GM12891 (cell line): ENCODE data around the gene TRPM8.

Experiments used
- PAX5 ChIP-seq: IDR thresholded peaks from 2 replicates; pipeline ENCODE4 v1.6.1; 2011; ENCODE audit warnings: low read length, moderate library complexity, mild to moderate bottlenecking; ENCODE audit not compliant: insufficient read depth, severe bottlenecking
- POLR2A ChIP-seq: IDR thresholded peaks from 2 replicates; pipeline ENCODE4 v1.6.1; 2011; ENCODE audit warnings: low read depth, low read length, control low read depth
- POLR2AphosphoS5 ChIP-seq: IDR thresholded peaks from 2 replicates; pipeline ENCODE4 v1.6.1; 2011; ENCODE audit warnings: low read depth, low read length, control low read depth
- POU2F2 ChIP-seq: IDR thresholded peaks from 2 replicates; pipeline ENCODE4 v1.6.1; 2011; ENCODE audit warnings: low read depth, mild to moderate bottlenecking, control low read depth, low read length, moderate library complexity
- SPI1 ChIP-seq: IDR thresholded peaks from 2 replicates; pipeline ENCODE4 v1.6.1; 2011; ENCODE audit warnings: low read depth, low read length, control low read depth
- TAF1 ChIP-seq: IDR thresholded peaks from 2 replicates; pipeline ENCODE4 v1.6.1; 2011; ENCODE audit warnings: low read depth, low read length, control low read depth

- TF ChIP-seq POLR2A (no peak), TAF1 (no peak), POLR2AphosphoS5 (no peak), SPI1 (no peak), POU2F2 (no peak), PAX5 (no peak)
Observed at GRCh38 chr2:233901884-233902283, 15.3 kb upstream of the TRPM8 start.
